CD4-positive, alpha-beta T cell treated with Interleukin-2 at 100 ng/mL for 4 hours (primary cell): ENCODE measurements around the gene VMAC.

Experiments used
- DNase-seq: peaks from one replicate; pipeline ENCODE4 v3.0.0-alpha.2; 2020; ENCODE audit warnings: low spot score

Gene VMAC

DNA sequence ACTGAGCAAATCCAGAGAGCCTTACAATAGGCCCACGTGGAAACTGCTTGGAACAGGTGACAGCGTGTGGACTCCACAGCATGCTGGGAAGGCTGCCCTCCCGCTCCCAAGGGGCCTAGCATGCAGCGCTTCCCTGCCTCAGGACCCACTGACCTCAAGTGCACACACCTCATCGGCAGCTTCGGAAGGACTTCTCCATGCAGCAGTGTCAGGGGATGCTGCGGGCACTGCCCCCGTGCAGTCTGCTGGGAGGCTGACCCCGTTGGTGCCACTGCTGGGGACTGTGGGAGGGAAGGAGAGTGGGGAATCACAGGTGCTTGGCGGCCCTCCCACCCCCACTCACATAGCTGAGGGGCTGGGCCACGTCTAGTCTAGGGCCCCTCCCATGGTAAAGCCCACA lies 26.6 kb downstream of the VMAC start:
- DNase-seq, result no peak

- DNase-seq, result no peak
These were observed 27.5 kb downstream of the VMAC start for GRCh38 chr19:5932146-5932545.

- DNase-seq, result no peak
These were observed 28.1 kb downstream of the VMAC start for GRCh38 chr19:5932609-5933262.

- DNase-seq, result no peak
These were observed 28.9 kb downstream of the VMAC start for GRCh38 chr19:5933391-5934068.

DNA sequence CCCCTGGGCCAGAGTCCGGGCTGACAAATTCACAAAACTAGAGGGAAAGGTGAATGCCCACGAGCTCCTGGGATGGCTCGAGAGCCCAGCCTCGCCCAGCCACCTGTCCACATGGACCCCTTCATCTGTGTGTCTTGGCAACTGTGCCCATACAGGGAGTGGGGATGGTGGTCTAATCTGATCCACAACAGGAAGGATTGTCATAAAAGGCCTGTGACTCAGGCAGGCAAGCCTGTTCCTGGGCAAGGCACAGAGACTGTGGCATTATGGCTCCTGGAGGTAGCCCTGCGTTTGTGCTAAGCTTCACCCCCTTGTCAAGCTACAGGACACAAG lies 29.4 kb downstream of the VMAC start:
- no peak for DNase-seq

DNA sequence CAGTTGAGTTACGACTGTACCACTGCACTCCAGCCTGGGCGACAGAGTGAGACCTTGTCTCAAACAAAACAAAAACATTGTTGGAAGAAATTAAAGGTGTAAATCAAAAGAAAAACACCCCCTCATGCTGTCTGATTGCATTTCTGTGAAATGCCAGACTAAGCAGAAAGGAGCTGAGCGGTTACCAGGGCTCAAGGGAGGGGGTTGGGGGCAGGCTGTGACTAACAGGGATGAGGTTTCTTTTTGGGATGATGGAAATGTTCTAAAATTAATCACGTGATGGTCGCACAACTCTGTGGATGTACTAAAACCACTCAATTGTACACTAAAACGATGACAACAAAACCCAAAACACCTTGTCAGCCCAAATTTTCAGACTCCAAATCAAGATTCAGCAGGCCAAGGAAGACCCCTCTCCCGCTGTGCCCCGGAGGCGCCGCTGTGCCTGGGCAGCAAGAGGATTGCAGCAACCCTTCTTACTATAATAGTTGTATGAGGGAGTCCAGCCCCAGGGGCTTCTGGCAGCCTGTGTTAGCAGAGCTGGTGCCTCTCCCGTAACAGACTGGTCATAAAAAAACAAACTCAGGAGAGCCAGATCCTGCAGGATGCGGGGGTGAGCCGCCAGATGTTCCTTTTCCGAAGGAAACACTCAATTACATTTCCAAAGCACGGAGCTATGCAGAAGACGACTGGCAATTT lies 30.3 kb downstream of the VMAC start:
- no peak for DNase-seq

DNA sequence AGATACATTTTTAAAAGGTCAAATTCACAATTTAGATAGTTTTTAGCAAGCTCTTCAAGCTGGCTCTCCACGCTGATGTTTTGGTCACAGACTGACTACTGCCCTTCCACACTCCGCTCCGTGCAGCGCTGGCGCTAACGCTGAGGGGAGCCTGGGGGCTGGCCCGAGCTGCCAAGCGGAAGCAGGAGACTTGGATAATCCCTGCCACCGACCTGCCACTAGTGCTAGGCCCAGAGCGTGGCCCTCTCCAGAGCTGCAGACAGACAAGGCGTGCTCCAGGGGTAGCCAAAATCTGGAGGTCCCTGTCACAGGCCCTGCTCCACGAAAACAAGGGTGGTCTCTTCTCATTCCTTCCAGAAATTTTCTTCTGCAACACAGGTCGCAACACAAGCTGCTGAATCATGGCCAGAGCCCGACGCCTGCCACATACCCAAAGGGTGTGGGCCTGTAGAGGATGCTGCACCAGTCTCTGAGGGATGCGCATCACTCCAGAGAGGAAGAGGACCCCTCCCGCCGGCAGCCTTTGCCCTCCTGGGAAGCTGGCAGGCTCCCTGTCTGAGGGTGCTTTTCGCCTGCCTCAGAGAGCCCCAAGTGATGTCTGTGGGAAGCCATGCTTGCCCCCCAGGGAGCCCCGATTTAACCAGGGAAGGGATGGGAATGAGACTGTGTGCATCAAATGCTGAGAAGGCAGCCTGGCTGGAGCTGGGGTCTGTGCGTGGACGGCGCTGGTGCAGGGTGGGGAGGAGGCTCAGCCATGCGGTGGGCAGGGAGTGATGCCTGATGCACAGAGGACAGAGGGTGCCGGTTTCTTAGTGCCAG lies 31.0 kb downstream of the VMAC start:
- DNase-seq, result no peak

DNA sequence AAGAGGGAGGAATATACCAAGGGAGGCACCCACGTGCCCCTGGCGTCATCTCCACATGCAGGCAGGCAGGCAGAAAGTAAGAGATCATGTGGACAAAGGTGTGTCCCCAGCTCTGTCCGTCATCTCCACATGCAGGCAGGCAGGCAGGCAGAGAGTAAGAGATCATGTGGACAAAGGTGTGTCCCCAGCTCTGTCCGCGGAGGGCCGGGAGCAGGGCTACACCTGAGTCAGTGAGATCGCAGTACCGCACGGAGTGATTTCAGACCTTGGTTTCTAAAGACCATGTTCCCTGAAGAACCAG lies 31.6 kb downstream of the VMAC start:
- DNase-seq, result no peak

- DNase-seq, result no peak
These were observed 32.9 kb downstream of the VMAC start for GRCh38 chr19:5937550-5937949.

DNA sequence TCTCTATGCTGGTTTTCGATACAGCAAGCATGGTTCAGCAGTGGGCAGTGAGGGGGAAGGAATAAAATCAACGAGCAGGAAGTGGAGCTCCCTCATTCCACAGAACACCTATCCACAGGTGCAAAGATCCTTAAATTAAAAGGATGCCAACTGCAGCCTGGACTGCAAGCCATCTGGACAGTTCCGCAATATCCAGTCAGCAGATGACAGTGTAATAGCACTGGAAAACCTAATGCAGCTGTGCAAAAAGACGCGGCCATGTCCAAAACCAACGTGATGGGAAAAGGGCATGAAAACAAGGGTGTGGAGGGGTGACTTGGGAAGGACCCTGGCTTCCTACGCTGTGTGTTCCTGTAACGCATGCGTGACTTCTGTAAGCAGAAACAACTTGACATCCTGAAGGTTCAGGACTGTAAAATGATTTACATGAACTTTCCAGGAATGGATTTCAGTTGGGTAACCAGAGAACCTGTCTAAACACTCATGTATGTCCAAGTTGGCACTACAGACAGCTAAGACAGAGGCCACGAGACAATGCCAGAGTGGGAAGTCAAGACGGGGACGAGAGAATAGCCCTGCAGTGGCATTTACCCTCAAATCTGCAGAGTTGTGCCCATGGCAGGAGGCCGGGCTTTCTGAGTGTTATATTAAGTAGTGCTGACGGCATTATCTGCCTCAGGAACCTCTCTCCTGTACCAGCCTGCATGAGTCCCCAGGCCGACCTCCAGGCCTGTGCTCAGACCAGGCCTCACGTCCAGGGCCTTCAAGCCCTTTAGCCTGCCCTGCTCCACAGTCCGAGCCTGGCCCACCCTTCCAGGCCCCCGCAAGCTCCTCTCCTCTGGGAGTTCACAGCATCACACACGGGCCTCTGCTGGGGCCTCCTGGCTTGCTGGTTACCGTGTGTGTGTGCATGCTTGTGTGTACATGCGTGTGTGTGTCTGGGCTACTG lies 35.9 kb downstream of the VMAC start:
- no peak for DNase-seq

GRCh38 chr19:5941673-5942072 lies 37.0 kb downstream of the VMAC start:
- no peak for DNase-seq

DNA sequence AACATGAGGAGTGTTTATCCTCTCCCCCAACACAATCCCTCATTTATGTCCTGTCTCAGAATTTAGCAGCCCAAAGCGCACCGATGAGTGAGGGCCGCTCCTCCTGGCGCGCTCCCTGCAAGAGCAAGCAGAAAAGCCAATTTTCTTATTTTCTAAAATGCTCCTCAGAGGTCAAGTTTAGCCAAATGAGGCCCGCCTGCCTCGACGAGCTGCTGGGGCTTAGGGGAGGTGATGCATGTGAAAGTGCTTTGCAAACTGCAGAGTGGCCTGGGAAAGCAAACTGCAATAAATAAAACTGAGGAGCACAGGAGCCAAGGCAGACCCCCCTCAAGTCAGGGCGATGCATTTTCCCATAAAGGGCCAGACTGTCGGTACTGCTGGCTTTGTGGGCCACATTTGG lies 38.4 kb downstream of the VMAC start:
- DNase-seq, result no peak

GRCh38 chr19:5943623-5944022 lies 39.0 kb downstream of the VMAC start:
- no peak for DNase-seq

DNA sequence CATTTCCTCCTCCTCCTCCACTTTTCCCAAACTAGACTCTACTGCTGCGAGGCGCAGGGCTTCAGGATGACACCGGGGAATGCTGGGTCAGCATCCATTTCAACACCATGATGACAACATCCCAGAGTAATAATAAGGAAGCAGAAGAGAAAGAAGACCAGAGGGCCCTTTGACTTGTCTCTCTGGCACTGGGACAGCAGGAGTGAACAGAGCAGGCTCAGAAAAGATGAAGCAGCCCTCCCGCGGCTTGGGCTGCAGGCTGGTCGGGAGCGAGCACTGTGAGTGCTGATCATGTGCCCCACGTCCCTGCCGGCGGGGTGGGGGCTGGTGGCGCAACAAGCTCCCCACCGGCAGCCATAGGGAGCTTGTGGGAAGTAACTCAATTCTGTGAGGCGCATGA lies 42.8 kb downstream of the VMAC start:
- DNase-seq, result no peak

DNA sequence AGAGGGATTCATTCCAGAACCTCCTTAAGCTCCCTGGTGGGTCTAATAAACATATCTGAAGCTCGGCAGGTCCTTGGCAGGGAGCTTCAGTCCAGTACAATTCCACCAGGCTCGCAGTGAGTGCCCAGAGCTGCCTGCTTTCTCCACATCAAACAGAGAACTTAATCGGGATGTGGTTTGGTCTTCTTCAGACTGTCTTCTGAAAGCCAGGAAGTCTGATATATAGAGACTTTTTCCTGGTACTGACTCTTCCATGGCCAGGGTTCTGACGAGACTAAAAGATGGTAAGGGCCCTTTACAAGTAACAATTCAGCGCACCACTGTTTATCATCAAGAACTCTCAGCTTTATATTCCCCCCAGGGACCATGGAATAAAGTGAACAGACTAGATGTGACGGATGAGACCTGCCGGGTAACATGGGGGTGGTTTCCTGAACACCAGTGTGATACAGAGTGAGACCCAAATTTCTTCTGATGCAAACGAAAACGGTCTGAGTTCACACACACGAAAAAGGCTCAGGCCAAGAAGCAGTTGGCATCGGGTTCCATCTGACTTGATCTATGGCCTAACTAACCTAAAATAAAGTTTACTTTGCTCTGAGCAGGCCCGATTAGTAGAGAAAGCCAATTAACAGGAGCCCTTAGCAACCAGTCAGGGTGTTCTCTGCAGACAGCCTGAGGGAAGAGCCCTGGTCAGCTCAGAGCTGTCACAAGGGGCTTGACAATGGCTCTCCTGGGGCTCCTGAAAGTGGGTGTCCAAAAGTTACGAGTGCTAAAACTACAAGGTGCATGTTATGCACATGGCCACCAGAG lies 44.3 kb downstream of the VMAC start:
- DNase-seq, result peak; percentile 32

GRCh38 chr19:5949792-5950305 lies 45.2 kb downstream of the VMAC start:
- peak; percentile 56 for DNase-seq

GRCh38 chr19:5950741-5951140 lies 46.1 kb downstream of the VMAC start:
- DNase-seq, result no peak

GRCh38 chr19:5951338-5951861 lies 46.7 kb downstream of the VMAC start:
- no peak for DNase-seq

- DNase-seq, result no peak
These were observed 47.7 kb downstream of the VMAC start for GRCh38 chr19:5952193-5953029.
